GM23338 (cell line): ENCODE measurements around the gene ING2. TPM values are rescaled to one million over a fixed set of nuclear protein-coding genes. Genes with fewer than 3 reads are reported as not detected.

Source experiments
- ATAC-seq: fragments of 200-7000 bp; cut with Tn5 transposase; 3 replicates; pipeline ENCODE4 v1.9.1; 2020
- DNase-seq: peaks from one replicate; pipeline ENCODE4 v3.0.0-alpha.2; 2015; ENCODE audit warnings: low spot score
- H2AFZ ChIP-seq: fragments of 200-600 bp; sonication (generic); 2 replicates; pipeline ENCODE4 v1.8.0; 2016; ENCODE audit warnings: antibody characterized with exemption, mild to moderate bottlenecking, moderate library complexity
- H3F3A ChIP-seq: fragments of 200-600 bp; sonication (generic); replicated peaks from 2 replicates; pipeline ENCODE4 v1.8.0; 2017; ENCODE audit warnings: antibody characterized with exemption, mixed run types, low read depth
- H3K27ac ChIP-seq: fragments of 200-600 bp; sonication (generic); 2 replicates; pipeline ENCODE4 v1.6.1; 2016; ENCODE audit warnings: low read depth
- H3K27me3 ChIP-seq: fragments of 200-600 bp; sonication (generic); 2 replicates; pipeline ENCODE4 v1.8.0; 2016; ENCODE audit warnings: mild to moderate bottlenecking, mixed run types, moderate library complexity; ENCODE audit not compliant: insufficient read depth
- H3K36me3 ChIP-seq: fragments of 200-600 bp; sonication (generic); 2 replicates; pipeline ENCODE4 v1.8.0; 2016; ENCODE audit warnings: mild to moderate bottlenecking; ENCODE audit not compliant: insufficient read depth
- H3K4me1 ChIP-seq: fragments of 200-600 bp; sonication (generic); 2 replicates; pipeline ENCODE4 v1.8.0; 2016; ENCODE audit warnings: mild to moderate bottlenecking, moderate library complexity; ENCODE audit not compliant: insufficient read depth
- H3K4me2 ChIP-seq: fragments of 200-600 bp; sonication (generic); 2 replicates; pipeline ENCODE4 v1.7.1; 2017; ENCODE audit warnings: mixed run types
- H3K4me3 ChIP-seq: fragments of 200-600 bp; sonication (generic); 2 replicates; pipeline ENCODE4 v1.6.1; 2016; ENCODE audit warnings: mixed run types
- H3K79me2 ChIP-seq: fragments of 200-600 bp; sonication (generic); replicated peaks from 2 replicates; pipeline ENCODE4 v1.8.0; 2017; ENCODE audit warnings: mild to moderate bottlenecking; ENCODE audit not compliant: insufficient read depth
- H3K9me2 ChIP-seq: fragments of 200-600 bp; sonication (generic); 2 replicates; pipeline ENCODE4 v1.8.0; 2017; ENCODE audit not compliant: insufficient read depth
- H4K20me1 ChIP-seq: fragments of 200-600 bp; sonication (generic); replicated peaks from 2 replicates; pipeline ENCODE4 v1.8.0; 2017; ENCODE audit warnings: mild to moderate bottlenecking; ENCODE audit not compliant: insufficient read depth
- H3K27ac Mint-ChIP-seq: 2 replicates; pipeline ENCODE4 v1.8.0; 2020; ENCODE audit warnings: inconsistent platforms, mild to moderate bottlenecking, moderate library complexity, mixed read lengths
- H3K27me3 Mint-ChIP-seq: 3 replicates; pipeline ENCODE4 v1.8.0; 2022; ENCODE audit warnings: low read depth, mild to moderate bottlenecking, moderate library complexity, mixed read lengths, inconsistent platforms; ENCODE audit not compliant: insufficient read depth, poor library complexity
- H3K36me3 Mint-ChIP-seq: 3 replicates; pipeline ENCODE4 v1.8.0; 2021; ENCODE audit warnings: low read depth, mild to moderate bottlenecking, inconsistent platforms, moderate library complexity, mixed read lengths
- H3K4me1 Mint-ChIP-seq: 3 replicates; pipeline ENCODE4 v1.8.0; 2020; ENCODE audit warnings: mild to moderate bottlenecking, inconsistent platforms, mixed read lengths
- H3K4me3 Mint-ChIP-seq: 3 replicates; pipeline ENCODE4 v1.8.0; 2021; ENCODE audit warnings: moderate library complexity, mild to moderate bottlenecking, inconsistent platforms, mixed read lengths
- H3K9me3 Mint-ChIP-seq: 3 replicates; pipeline ENCODE4 v1.8.0; 2020; ENCODE audit warnings: moderate library complexity, mild to moderate bottlenecking, inconsistent platforms, mixed read lengths
- CREB1 ChIP-seq: fragments of 250-450 bp; sonication (Bioruptor Pico); IDR thresholded peaks from 2 replicates; pipeline ENCODE4 v1.5.0; 2020; ENCODE audit warnings: low read depth, mild to moderate bottlenecking, moderate library complexity
- EZH2 ChIP-seq: fragments of 200-600 bp; sonication (generic); IDR thresholded peaks from one replicate; pipeline ENCODE4 v1.8.0; 2017; ENCODE audit warnings: antibody characterized with exemption, mild to moderate bottlenecking, low read depth; ENCODE audit not compliant: unreplicated experiment
- EZH2phosphoT487 ChIP-seq: fragments of 200-600 bp; sonication (generic); IDR thresholded peaks from one replicate; pipeline ENCODE4 v1.8.1; 2018; ENCODE audit warnings: antibody characterized with exemption; ENCODE audit not compliant: unreplicated experiment
- JUNB ChIP-seq: IDR thresholded peaks from one replicate; pipeline ENCODE4 v1.6.1; 2016; ENCODE audit warnings: antibody characterized with exemption; ENCODE audit not compliant: unreplicated experiment
- NANOG ChIP-seq: IDR thresholded peaks from 2 replicates; pipeline ENCODE4 v1.6.1; 2016; ENCODE audit warnings: antibody characterized with exemption, borderline replicate concordance
- REST ChIP-seq: IDR thresholded peaks from one replicate; pipeline ENCODE4 v1.6.1; 2018; ENCODE audit warnings: antibody characterized with exemption; ENCODE audit not compliant: unreplicated experiment
- STAT1 ChIP-seq: IDR thresholded peaks from one replicate; pipeline ENCODE4 v1.6.1; 2016; ENCODE audit warnings: antibody characterized with exemption; ENCODE audit not compliant: unreplicated experiment
- ZNF114 ChIP-seq: fragments of 250-450 bp; sonication (Bioruptor Pico); IDR thresholded peaks from 2 replicates; pipeline ENCODE4 v1.5.0; 2020; ENCODE audit warnings: mild to moderate bottlenecking, moderate library complexity
- ZNF331 ChIP-seq: fragments of 250-450 bp; sonication (Bioruptor Pico); IDR thresholded peaks from 2 replicates; pipeline ENCODE4 v1.5.0; 2020; ENCODE audit warnings: low read depth, mild to moderate bottlenecking, moderate library complexity
- polyA plus RNA-seq: library from polyadenylated mRNA; unstranded; fragments of >200 nt; fragmentation: Nextera tagmentation; extraction: Ambion mirVana; gene quantifications from 2 replicates; pipeline ENCODE4 v1.2.1, GENCODE V29; 2016
- total RNA-seq: library from RNA; depleted of rRNA; stranded (reverse); fragments of >200 nt; shearing (Covaris generic); gene quantifications from 2 replicates; pipeline ENCODE4 v1.2.3, GENCODE V29; 2014
- TF ChIP-seq, protein P1 (sequence below), 2 experiments: fragments of 200-600 bp in 1 of 2; sonication (generic) in 1 of 2; conservative IDR thresholded peaks; 2 replicates each; pipeline versions ENCODE4 v1.5.1 to v1.6.1; 2016 to 2017; ENCODE audit warnings: antibody characterized with exemption in 2 of 2, low read depth in 2 of 2, mild to moderate bottlenecking in 2 of 2, moderate library complexity in 1 of 2
- TF ChIP-seq, protein P2 (sequence below): fragments of 250-450 bp; sonication (Bioruptor Pico); IDR thresholded peaks from 2 replicates; pipeline ENCODE4 v1.5.0; 2020; ENCODE audit warnings: mild to moderate bottlenecking, moderate library complexity

Gene ING2
- total and polyA plus RNA-seq, 2 experiments from 2014 or later = 21.5 to 34.2 TPM

- Mint-ChIP-seq H3K4me1 (peaks cover 4% of the 10 kb centered on the region; the same call in 1 of the 3 replicates), H3K9me3 (peaks cover 13% of the 10 kb centered on the region), H3K4me3 (no peak overlapping the region), H3K27ac (no peak overlapping the region), H3K36me3 (peaks cover 5% of the 10 kb centered on the region), H3K27me3 (no peaks in the 10 kb centered on the region)
- H3F3A ChIP-seq = 0 out of 2 replicates have a peak, but pooled peaks cover 3% of the 10 kb centered on the region
- no peaks in the 10 kb centered on the region for H3K79me2 ChIP-seq
- no peak overlapping the region for H3K4me3 ChIP-seq
- no peak for DNase-seq
- no peak overlapping the region for H3K4me2 ChIP-seq
- no peaks in the 10 kb centered on the region for H3K36me3 ChIP-seq
- TF ChIP-seq REST = no peak
- no peak for TF ChIP-seq EZH2phosphoT487
- TF ChIP-seq NANOG = no peak
- TF ChIP-seq EZH2 = no peak
- TF ChIP-seq STAT1 = no peak
- TF ChIP-seq, protein P1, sequence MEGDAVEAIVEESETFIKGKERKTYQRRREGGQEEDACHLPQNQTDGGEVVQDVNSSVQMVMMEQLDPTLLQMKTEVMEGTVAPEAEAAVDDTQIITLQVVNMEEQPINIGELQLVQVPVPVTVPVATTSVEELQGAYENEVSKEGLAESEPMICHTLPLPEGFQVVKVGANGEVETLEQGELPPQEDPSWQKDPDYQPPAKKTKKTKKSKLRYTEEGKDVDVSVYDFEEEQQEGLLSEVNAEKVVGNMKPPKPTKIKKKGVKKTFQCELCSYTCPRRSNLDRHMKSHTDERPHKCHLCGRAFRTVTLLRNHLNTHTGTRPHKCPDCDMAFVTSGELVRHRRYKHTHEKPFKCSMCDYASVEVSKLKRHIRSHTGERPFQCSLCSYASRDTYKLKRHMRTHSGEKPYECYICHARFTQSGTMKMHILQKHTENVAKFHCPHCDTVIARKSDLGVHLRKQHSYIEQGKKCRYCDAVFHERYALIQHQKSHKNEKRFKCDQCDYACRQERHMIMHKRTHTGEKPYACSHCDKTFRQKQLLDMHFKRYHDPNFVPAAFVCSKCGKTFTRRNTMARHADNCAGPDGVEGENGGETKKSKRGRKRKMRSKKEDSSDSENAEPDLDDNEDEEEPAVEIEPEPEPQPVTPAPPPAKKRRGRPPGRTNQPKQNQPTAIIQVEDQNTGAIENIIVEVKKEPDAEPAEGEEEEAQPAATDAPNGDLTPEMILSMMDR (conservative IDR thresholded peaks at IDR 0.05; ENCODE audit: low read depth in 2 of 2) = no peak
- TF ChIP-seq, protein P2, sequence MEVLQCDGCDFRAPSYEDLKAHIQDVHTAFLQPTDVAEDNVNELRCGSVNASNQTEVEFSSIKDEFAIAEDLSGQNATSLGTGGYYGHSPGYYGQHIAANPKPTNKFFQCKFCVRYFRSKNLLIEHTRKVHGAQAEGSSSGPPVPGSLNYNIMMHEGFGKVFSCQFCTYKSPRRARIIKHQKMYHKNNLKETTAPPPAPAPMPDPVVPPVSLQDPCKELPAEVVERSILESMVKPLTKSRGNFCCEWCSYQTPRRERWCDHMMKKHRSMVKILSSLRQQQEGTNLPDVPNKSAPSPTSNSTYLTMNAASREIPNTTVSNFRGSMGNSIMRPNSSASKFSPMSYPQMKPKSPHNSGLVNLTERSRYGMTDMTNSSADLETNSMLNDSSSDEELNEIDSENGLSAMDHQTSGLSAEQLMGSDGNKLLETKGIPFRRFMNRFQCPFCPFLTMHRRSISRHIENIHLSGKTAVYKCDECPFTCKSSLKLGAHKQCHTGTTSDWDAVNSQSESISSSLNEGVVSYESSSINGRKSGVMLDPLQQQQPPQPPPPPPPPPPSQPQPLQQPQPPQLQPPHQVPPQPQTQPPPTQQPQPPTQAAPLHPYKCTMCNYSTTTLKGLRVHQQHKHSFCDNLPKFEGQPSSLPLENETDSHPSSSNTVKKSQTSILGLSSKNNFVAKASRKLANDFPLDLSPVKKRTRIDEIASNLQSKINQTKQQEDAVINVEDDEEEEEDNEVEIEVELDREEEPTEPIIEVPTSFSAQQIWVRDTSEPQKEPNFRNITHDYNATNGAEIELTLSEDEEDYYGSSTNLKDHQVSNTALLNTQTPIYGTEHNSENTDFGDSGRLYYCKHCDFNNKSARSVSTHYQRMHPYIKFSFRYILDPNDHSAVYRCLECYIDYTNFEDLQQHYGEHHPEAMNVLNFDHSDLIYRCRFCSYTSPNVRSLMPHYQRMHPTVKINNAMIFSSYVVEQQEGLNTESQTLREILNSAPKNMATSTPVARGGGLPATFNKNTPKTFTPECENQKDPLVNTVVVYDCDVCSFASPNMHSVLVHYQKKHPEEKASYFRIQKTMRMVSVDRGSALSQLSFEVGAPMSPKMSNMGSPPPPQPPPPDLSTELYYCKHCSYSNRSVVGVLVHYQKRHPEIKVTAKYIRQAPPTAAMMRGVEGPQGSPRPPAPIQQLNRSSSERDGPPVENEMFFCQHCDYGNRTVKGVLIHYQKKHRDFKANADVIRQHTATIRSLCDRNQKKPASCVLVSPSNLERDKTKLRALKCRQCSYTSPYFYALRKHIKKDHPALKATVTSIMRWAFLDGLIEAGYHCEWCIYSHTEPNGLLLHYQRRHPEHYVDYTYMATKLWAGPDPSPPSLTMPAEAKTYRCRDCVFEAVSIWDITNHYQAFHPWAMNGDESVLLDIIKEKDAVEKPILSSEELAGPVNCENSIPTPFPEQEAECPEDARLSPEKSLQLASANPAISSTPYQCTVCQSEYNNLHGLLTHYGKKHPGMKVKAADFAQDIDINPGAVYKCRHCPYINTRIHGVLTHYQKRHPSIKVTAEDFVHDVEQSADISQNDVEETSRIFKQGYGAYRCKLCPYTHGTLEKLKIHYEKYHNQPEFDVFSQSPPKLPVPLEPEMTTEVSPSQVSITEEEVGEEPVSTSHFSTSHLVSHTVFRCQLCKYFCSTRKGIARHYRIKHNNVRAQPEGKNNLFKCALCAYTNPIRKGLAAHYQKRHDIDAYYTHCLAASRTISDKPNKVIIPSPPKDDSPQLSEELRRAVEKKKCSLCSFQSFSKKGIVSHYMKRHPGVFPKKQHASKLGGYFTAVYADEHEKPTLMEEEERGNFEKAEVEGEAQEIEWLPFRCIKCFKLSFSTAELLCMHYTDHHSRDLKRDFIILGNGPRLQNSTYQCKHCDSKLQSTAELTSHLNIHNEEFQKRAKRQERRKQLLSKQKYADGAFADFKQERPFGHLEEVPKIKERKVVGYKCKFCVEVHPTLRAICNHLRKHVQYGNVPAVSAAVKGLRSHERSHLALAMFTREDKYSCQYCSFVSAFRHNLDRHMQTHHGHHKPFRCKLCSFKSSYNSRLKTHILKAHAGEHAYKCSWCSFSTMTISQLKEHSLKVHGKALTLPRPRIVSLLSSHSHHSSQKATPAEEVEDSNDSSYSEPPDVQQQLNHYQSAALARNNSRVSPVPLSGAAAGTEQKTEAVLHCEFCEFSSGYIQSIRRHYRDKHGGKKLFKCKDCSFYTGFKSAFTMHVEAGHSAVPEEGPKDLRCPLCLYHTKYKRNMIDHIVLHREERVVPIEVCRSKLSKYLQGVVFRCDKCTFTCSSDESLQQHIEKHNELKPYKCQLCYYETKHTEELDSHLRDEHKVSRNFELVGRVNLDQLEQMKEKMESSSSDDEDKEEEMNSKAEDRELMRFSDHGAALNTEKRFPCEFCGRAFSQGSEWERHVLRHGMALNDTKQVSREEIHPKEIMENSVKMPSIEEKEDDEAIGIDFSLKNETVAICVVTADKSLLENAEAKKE (CRISPR knock-in tag) = no peak
- no peak for TF ChIP-seq JUNB
- no peak for TF ChIP-seq ZNF331 (CRISPR knock-in tag)
- no peak for TF ChIP-seq CREB1 (CRISPR knock-in tag)
- no peak for TF ChIP-seq ZNF114 (CRISPR knock-in tag)
- H3K27ac ChIP-seq = no peak overlapping the region
- no peaks in the 10 kb centered on the region for H3K27me3 ChIP-seq
- no peak for ATAC-seq
- H3K9me2 ChIP-seq = no peaks in the 10 kb centered on the region
- H4K20me1 ChIP-seq = no peaks in the 10 kb centered on the region
- no peaks in the 10 kb centered on the region; the same call in 1 of the 2 replicates for H3K4me1 ChIP-seq
- H2AFZ ChIP-seq = no peak overlapping the region
Measured at GRCh38 chr4:183556947-183557346, 52.1 kb downstream of the ING2 start.
